RWPE2 (cell line): Measurements from ENCODE around the gene TOMM40L.

Experiments used
- ATAC-seq: fragments of 200-7000 bp; cut with Tn5 transposase; 3 replicates; pipeline ENCODE4 v1.9.1; 2021; ENCODE audit warnings: low read depth
- DNase-seq: peaks from one replicate; pipeline ENCODE4 v3.0.0-alpha.2; 2020; ENCODE audit warnings: low spot score
- H3K27ac ChIP-seq: fragments of 450-650 bp; 2 replicates; pipeline ENCODE4 v1.5.1; 2017; ENCODE audit warnings: mild to moderate bottlenecking; ENCODE audit not compliant: poor library complexity, severe bottlenecking
- H3K27me3 ChIP-seq: fragments of 250-450 bp; sonication (Bioruptor Pico); 2 replicates; pipeline ENCODE4 v1.5.1; 2021; ENCODE audit warnings: mild to moderate bottlenecking, moderate library complexity; ENCODE audit not compliant: insufficient read depth, poor library complexity, severe bottlenecking
- H3K36me3 ChIP-seq: fragments of 250-450 bp; sonication (Bioruptor Pico); 2 replicates; pipeline ENCODE4 v1.5.1; 2020; ENCODE audit warnings: low read depth, mild to moderate bottlenecking, moderate library complexity
- H3K4me1 ChIP-seq: fragments of 250-450 bp; sonication (Bioruptor Pico); 2 replicates; pipeline ENCODE4 v1.5.1; 2021; ENCODE audit warnings: mild to moderate bottlenecking, moderate library complexity; ENCODE audit not compliant: insufficient read depth, poor library complexity, severe bottlenecking
- H3K4me3 ChIP-seq: fragments of 250-450 bp; sonication (Bioruptor Pico); 2 replicates; pipeline ENCODE4 v1.5.1; 2021; ENCODE audit warnings: mild to moderate bottlenecking, moderate library complexity; ENCODE audit not compliant: severe bottlenecking
- H3K9me3 ChIP-seq: fragments of 250-450 bp; sonication (Bioruptor Pico); 2 replicates; pipeline ENCODE4 v1.5.1; 2021; ENCODE audit warnings: mild to moderate bottlenecking, moderate library complexity; ENCODE audit not compliant: severe bottlenecking
- TF ChIP-seq, protein P1 (sequence below): fragments of 450-650 bp; IDR thresholded peaks from one replicate; pipeline ENCODE4 v1.5.1; 2017; ENCODE audit warnings: mild to moderate bottlenecking, moderate library complexity; ENCODE audit not compliant: poor library complexity, severe bottlenecking

Gene TOMM40L

DNA sequence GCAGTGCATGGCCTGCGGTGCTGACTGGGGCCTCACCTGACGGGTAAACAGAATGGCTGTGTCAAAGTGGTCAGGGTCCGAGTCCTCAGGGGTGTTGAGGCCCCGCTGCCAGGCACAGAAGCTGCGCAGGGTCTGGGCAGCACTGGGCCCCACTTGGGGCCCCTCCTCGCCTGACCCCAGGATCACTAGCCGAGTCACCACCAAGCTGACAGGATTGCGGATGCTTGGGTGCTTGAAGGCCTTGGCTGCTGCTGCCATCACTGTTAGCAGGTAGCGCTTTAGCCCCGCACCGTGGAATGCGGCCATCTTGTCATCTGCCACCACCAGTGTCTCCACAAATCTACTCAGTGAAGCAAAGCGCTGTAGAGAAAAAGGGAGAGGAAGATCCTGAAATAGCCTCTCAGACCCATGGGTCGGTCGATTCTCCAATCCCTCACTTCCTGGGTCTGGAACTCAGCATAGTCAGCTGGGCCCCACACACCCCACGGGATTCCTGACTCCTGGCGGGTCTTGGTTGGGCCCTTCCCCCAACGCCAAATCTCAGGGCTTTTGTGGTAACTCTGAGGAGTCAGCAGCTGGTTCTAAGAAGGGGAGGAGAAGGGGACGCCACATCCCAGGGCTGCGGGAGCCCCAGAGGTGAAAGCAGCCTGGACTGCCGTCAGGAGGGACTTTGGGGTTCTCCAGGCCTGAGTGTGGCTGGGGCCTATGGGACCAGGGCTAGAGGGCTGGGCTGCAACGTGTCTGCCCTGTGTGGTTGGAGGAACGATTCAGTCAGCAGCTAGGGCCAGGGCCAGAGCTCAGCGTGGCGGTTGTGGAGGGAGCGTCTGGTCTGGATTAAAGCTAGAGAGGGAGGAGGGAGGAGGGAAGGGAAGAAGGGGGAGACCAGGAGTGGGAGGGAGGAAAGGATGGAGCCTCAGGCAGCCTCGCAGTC lies 29.1 kb upstream of the TOMM40L start:
- H3K36me3 ChIP-seq = no peaks in the 10 kb centered on the region
- no peak overlapping the region for H3K4me3 ChIP-seq
- TF ChIP-seq, protein P1, sequence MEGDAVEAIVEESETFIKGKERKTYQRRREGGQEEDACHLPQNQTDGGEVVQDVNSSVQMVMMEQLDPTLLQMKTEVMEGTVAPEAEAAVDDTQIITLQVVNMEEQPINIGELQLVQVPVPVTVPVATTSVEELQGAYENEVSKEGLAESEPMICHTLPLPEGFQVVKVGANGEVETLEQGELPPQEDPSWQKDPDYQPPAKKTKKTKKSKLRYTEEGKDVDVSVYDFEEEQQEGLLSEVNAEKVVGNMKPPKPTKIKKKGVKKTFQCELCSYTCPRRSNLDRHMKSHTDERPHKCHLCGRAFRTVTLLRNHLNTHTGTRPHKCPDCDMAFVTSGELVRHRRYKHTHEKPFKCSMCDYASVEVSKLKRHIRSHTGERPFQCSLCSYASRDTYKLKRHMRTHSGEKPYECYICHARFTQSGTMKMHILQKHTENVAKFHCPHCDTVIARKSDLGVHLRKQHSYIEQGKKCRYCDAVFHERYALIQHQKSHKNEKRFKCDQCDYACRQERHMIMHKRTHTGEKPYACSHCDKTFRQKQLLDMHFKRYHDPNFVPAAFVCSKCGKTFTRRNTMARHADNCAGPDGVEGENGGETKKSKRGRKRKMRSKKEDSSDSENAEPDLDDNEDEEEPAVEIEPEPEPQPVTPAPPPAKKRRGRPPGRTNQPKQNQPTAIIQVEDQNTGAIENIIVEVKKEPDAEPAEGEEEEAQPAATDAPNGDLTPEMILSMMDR = no peak
- H3K27me3 ChIP-seq = no peaks in the 10 kb centered on the region
- peaks cover 6% of the 10 kb centered on the region for H3K4me1 ChIP-seq
- DNase-seq = no peak
- H3K9me3 ChIP-seq = no peaks in the 10 kb centered on the region
- no peak for ATAC-seq
- H3K27ac ChIP-seq = no peak overlapping the region

DNA sequence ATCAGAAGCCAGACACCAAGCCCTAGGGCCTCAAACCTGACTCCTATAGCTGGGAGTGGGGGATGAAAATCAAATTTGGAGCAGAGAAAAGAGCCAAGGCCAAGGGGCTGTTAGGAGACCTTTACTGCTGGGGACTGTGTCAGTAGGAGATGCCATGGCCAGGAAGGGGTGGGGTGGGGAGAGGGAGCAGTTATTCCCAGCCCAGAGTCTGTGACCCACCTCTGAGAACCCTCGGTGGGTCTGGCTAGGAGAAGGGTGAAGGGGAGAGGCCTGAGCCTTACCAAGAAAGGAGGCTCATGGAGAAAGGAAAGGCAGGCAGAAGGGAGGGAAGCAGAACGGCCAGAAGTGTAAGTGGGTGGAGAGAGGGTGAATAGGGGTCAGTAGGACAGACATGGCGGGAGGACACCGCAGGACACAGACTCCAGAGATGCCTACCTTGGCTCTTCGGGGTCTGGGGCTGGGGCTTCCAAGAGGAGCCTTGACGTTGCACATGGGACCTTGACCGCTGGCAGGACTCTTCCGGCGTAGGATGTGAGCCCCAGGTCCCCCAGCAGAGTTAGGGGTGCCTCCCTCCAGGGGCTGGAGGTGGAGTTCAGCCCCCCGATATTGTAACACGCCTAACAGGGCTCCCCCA lies 28.2 kb upstream of the TOMM40L start:
- H3K36me3 ChIP-seq = no peaks in the 10 kb centered on the region; the same call in 1 of the 2 replicates
- ATAC-seq (no peak), DNase-seq (no peak)
- no peaks in the 10 kb centered on the region for H3K27me3 ChIP-seq
- H3K9me3 ChIP-seq = no peaks in the 10 kb centered on the region
- H3K27ac ChIP-seq = no peak overlapping the region
- H3K4me3 ChIP-seq = no peak overlapping the region
- H3K4me1 ChIP-seq = peaks cover 6% of the 10 kb centered on the region
- TF ChIP-seq, protein P1 = no peak

GRCh38 chr1:161198194-161198896 lies 27.5 kb upstream of the TOMM40L start:
- H3K27ac ChIP-seq = no peak overlapping the region
- H3K4me1 ChIP-seq = peaks cover 6% of the 10 kb centered on the region
- H3K36me3 ChIP-seq = peaks cover 2% of the 10 kb centered on the region
- no peaks in the 10 kb centered on the region for H3K27me3 ChIP-seq
- peak; percentile 22; the same call in 2 of the 3 replicates for ATAC-seq
- H3K4me3 ChIP-seq = no peak overlapping the region
- no peaks in the 10 kb centered on the region for H3K9me3 ChIP-seq
- TF ChIP-seq, protein P1 = no peak
- DNase-seq = no peak

- Histone ChIP-seq H3K4me1 (peaks cover 6% of the 10 kb centered on the region), H3K27ac (no peak within 1 kb of the TSS)
- ATAC-seq = no peak
These were observed 26.9 kb upstream of the TOMM40L start, which contains the start of gene ADAMTS4 for GRCh38 chr1:161198897-161199431. TSS of gene ADAMTS4 (minus strand) at chr1:161199054. CDS start at chr1:161198627, 427 bp downstream.

More at GRCh38 chr1:161198897-161199431, 26.9 kb upstream of the TOMM40L start, which contains the start of gene ADAMTS4:
- TF ChIP-seq, protein P1 = no peak
- DNase-seq = no peak
- Histone ChIP-seq H3K9me3 (no peaks in the 10 kb centered on the region), H3K27me3 (no peaks in the 10 kb centered on the region), H3K4me3 (no peak within 1 kb of the TSS), H3K36me3 (peaks cover 8% of the 10 kb centered on the region)
